AG04449 (cell line): Measurements from ENCODE around the gene CAPN2.
"Not testable (repeated sequence)": the region's sequence is repeated elsewhere in the genome, so short reads cannot be mapped to it uniquely, and the experiment has no call there.

Experiments
- CTCF ChIA-PET: fragments of 350-600 bp; formaldehyde crosslinking; extraction: SDS; loops from one replicate; lab custom pipeline; 2021; ENCODE audit warnings: antibody characterized with exemption; lab: Yijun Ruan, JAX
- POLR2A ChIA-PET: fragments of 400-600, 350-600 bp; formaldehyde crosslinking; extraction: SDS; loops from one replicate; lab custom pipeline; 2020; ENCODE audit warnings: antibody characterized with exemption, inconsistent platforms; lab: Yijun Ruan, JAX
- DNase-seq: peaks from one replicate; pipeline ENCODE4 v3.0.0-alpha.2; 2010; ENCODE audit warnings: low read depth, low spot score
- H3K4me3 ChIP-seq: 2 replicates; pipeline ENCODE4 v1.5.1; 2011; ENCODE audit warnings: low read depth, mild to moderate bottlenecking, control low read depth, low read length
- CTCF ChIP-seq: IDR thresholded peaks from one replicate; pipeline ENCODE4 v1.5.1; 2011; ENCODE audit warnings: mild to moderate bottlenecking, moderate library complexity, low read length, control low read depth, inconsistent platforms; ENCODE audit not compliant: insufficient read depth; ENCODE audit errors: missing control alignments

CAPN2 gene

GRCh38 chr1:223737342-223737741 is 25.0 kb downstream of the CAPN2 start:
- no peak for DNase-seq
- ChIA-PET POLR2A (no interaction called here), CTCF (interaction anchor here (1.0 to 5.3 kb wide), 2 partner anchors 12 to 39 kb away, joined by 3 to 40 read pairs; no protein-coding TSS in a partner anchor)
- H3K4me3 ChIP-seq: no peak overlapping the region
- TF ChIP-seq CTCF: no peak

GRCh38 chr1:223738465-223739365 is 26.4 kb downstream of the CAPN2 start:
- DNase-seq: no peak
- CTCF ChIA-PET: interaction anchor here (0.6 to 5.3 kb wide), 4 partner anchors 10 to 33 kb away, joined by 3 to 40 read pairs (median 4); partner anchors contain the start of gene CAPN2
- TF ChIP-seq CTCF: no peak
- POLR2A ChIA-PET: interaction anchor here (0.6 to 1.3 kb wide), 3 partner anchors 18 to 36 kb away, joined by 3 to 5 read pairs (median 3); no protein-coding TSS in a partner anchor
- H3K4me3 ChIP-seq: no peak overlapping the region

DNA sequence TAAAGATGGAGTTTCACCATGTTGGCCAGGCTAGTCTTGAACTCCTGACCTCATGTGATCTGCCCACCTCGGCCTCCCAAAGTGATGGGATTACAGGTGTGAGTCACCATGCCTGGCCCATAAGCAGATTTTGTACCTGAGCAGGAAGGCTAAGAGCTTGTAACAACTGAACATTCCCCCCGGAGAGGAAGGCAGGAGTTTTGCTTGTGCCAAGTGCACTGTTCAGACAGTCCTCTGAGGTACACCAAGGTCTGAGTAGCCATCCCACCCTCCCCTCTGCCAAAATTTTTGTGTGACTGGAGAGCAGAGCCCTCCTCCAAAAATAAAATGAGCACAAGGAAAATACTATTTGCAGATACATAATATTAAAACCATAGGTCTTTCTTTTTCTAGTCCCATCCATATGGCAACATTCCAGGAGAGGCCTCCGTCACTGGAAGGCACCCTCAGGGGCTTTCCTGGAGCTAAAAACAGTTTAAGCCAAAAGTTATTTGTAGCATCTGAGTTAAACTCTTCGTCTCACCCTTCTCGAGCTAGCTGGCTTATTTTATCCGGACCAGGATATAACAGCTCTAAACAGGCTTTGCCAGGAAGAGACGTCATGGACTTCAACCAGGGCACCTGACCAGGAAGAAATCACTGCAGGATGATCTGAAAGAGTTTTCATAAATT is 27.2 kb downstream of the CAPN2 start:
- no peak for TF ChIP-seq CTCF
- POLR2A ChIA-PET: interaction anchor here (0.8 to 1.3 kb wide), 2 partner anchors 19 to 21 kb away, joined by 3 to 5 read pairs; no protein-coding TSS in a partner anchor
- CTCF ChIA-PET: interaction anchor here (0.6 to 5.3 kb wide), 5 partner anchors 10 to 32 kb away, joined by 3 to 40 read pairs (median 3); partner anchors contain the start of gene CAPN2
- H3K4me3 ChIP-seq: no peak overlapping the region
- no peak for DNase-seq

GRCh38 chr1:223740038-223740736 is 27.8 kb downstream of the CAPN2 start:
- POLR2A ChIA-PET, DNase-seq, H3K4me3 ChIP-seq: not testable (repeated sequence)
- CTCF ChIA-PET: interaction anchor here (0.9 to 5.3 kb wide), 3 partner anchors 9 to 45 kb away, joined by 3 to 40 read pairs (median 5); no protein-coding TSS in a partner anchor

GRCh38 chr1:223741861-223742260 is 29.5 kb downstream of the CAPN2 start:
- no peak overlapping the region for H3K4me3 ChIP-seq
- TF ChIP-seq CTCF: no peak
- ChIA-PET CTCF (interaction anchor here (0.9 to 2.0 kb wide), 10 partner anchors 9 to 1660 kb away, joined by 3 to 13 read pairs (median 4); partner anchors contain the start of gene CAPN2), POLR2A (interaction anchor here (0.6 to 1.4 kb wide), 2 partner anchors 15 kb away, joined by 3 to 5 read pairs; no protein-coding TSS in a partner anchor)
- no peak for DNase-seq
